ENCODE measurements around the gene DNAJC5. TPM values are rescaled to one million over a fixed set of nuclear protein-coding genes. Genes with fewer than 3 reads are reported as not detected.

DNAJC5 gene
- total and polyA plus RNA-seq, 7 donors = 13.1 to 33.6 (median 20.9) TPM

DNA sequence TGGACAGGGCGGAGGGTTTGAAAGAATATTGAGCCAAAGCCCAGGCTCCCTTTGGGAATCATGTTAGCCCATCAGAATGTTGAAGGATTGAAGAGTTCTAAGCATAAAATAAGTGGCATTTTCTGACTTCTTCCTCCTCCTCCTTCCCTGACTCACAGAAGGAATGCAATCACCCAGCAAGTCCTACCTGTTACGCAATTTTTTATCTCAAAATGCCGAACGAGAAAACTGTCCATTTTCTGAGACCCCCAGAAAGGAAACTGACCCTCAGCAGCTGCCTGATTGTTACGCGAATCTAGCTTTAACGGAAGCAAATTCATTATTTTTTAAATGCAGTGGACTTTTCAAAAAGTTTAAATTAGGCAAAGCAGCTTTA is 4.7 kb upstream of the DNAJC5 start:
- intact Hi-C loops (cut with DNase I) = no loop called here
- peaks cover 0 to 58% of the 10 kb centered on the region in 2 donors for H3K36me3 ChIP-seq (ENCODE audit: insufficient read depth in 1 of 2, low read depth in 1 of 2)
- 87 to 97% (median 91%) methylated on average over 7 of the region's 7 CpGs for WGBS, 3 donors
- peaks cover 5% of the 10 kb centered on the region for H3K4me1 ChIP-seq
- H3K9me3 ChIP-seq = no peaks in the 10 kb centered on the region
- no peak for DNase-seq
- H3K27me3 ChIP-seq (ENCODE audit: insufficient read depth in 3 of 3, low read length in 2 of 3) = no peaks in the 10 kb centered on the region
- H3K27ac ChIP-seq = no peak overlapping the region
- H3K4me3 ChIP-seq = no peak overlapping the region
- ATAC-seq = no peak
- TF ChIP-seq, protein P1, sequence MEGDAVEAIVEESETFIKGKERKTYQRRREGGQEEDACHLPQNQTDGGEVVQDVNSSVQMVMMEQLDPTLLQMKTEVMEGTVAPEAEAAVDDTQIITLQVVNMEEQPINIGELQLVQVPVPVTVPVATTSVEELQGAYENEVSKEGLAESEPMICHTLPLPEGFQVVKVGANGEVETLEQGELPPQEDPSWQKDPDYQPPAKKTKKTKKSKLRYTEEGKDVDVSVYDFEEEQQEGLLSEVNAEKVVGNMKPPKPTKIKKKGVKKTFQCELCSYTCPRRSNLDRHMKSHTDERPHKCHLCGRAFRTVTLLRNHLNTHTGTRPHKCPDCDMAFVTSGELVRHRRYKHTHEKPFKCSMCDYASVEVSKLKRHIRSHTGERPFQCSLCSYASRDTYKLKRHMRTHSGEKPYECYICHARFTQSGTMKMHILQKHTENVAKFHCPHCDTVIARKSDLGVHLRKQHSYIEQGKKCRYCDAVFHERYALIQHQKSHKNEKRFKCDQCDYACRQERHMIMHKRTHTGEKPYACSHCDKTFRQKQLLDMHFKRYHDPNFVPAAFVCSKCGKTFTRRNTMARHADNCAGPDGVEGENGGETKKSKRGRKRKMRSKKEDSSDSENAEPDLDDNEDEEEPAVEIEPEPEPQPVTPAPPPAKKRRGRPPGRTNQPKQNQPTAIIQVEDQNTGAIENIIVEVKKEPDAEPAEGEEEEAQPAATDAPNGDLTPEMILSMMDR (IDR thresholded peaks at IDR 0.05) = no peak

DNA sequence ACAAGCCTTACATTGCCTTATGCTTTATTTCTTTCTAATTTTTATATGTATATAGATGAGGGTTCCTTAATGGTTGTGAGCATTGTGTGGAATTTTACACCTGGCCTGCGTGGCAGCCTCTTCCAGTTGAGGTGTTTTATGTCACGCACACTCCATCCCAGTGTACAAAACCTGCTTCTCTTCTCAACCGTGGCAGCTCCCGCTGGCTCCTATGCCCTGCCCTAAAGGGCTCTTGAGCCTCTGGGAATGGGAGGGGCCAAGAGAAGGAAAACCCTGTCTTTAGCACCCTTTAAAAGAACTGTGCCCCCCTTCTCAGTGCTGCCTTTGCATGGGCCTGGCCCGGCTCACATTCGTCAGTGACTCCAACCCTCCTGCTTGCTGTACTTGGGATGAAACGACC is 4.3 kb upstream of the DNAJC5 start:
- intact Hi-C loops (cut with DNase I) = no loop called here
- Histone ChIP-seq H3K9me3 (no peaks in the 10 kb centered on the region), H3K4me1 (peaks cover 5% of the 10 kb centered on the region), H3K4me3 (no peak overlapping the region), H3K27me3 (ENCODE audit: insufficient read depth in 3 of 3, low read length in 2 of 3) (no peaks in the 10 kb centered on the region), H3K36me3 (ENCODE audit: insufficient read depth in 1 of 2, low read depth in 1 of 2) (peaks cover 0 to 54% of the 10 kb centered on the region in 2 donors), H3K27ac (no peak overlapping the region)
- 82 to 83% (median 83%) methylated on average over 7 of the region's 7 CpGs for WGBS, 3 donors
- no peak for ATAC-seq
- no peak for DNase-seq
- TF ChIP-seq, protein P1 (IDR thresholded peaks at IDR 0.05) = no peak

DNA sequence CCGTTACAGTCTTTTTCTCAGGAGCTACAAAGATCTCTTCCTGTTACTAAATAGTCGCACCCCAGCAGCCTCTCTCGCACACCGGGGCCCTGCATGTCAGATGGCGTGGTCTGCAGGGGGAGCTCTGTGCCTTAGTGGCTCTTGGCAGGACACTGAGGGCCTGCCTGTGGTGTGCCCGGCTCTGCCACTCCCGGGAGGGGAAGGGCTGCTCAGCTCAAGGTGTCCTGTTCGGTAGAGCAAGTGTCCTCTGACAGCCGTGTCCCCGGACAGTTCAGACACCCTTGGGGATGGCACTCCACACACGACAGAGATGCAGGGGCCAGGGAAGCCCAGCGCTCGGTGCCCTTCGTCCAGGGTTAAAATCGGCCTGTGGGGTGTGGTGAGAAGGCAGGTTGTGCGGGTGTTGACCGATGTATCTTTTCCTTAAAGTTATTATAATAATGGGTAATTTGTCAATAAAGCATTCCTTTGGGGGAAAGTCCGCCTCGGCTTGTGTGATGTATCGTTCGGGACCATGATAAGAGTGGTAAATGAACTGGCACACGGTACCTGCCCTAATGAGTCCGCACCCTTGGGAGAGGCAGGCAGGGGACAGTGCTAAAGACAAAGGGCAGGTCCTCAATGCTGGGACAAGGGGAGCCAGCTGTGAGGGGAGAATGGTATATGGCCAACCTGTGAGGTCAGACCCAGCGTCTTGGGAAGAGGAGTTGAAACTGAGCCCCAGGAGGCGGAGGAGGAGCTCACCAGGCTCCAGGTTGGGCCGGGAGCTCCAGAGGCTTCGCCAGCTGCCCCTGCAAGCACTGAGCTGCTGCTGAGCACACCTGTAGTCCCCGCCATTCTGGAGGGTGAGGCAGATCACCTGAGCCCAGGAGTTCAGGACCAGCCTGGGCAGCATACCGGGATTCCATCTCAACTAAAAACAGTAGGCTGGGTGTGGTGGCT is 3.6 kb upstream of the DNAJC5 start:
- Histone ChIP-seq H3K4me3 (no peak overlapping the region), H3K4me1 (peaks cover 10% of the 10 kb centered on the region), H3K36me3 (ENCODE audit: insufficient read depth in 1 of 2, low read depth in 1 of 2) (peaks cover 0 to 48% of the 10 kb centered on the region in 2 donors), H3K9me3 (no peaks in the 10 kb centered on the region), H3K27me3 (ENCODE audit: insufficient read depth in 3 of 3, low read length in 2 of 3) (no peaks in the 10 kb centered on the region), H3K27ac (no peak overlapping the region)
- TF ChIP-seq, protein P1 (IDR thresholded peaks at IDR 0.05) = no peak
- intact Hi-C loops (cut with DNase I) = no loop called here
- DNase-seq (no peak), ATAC-seq (no peak)
- WGBS, 3 donors = 84 to 90% (median 87%) methylated on average over 27 to 29 of the region's 29 CpGs

DNA sequence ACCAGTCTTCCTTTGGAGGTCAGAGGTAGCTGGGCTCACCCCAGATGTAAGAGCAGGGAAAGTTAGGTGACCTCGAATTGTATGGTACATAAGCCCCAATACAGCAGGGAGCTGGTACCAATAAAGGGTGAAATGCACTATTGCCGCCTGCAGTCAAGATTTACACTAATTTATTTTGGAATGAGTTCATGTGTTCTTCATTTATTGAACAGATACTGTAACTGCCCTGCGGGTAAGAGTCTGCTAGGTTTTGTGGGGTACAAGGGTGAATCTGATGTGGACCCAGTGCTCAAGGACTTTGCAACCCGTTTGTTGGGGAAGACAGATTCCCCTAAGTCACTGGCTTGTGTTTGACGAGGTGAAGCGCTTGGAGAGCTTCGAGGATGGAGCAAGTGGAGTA is 2.5 kb upstream of the DNAJC5 start:
- intact Hi-C loops (cut with DNase I) = no loop called here
- TF ChIP-seq, protein P1 (IDR thresholded peaks at IDR 0.05) = no peak
- Histone ChIP-seq H3K27me3 (ENCODE audit: insufficient read depth in 3 of 3, low read length in 2 of 3) (no peaks in the 10 kb centered on the region), H3K36me3 (ENCODE audit: insufficient read depth in 1 of 2, low read depth in 1 of 2) (peaks cover 0 to 40% of the 10 kb centered on the region in 2 donors), H3K4me1 (peaks cover 21% of the 10 kb centered on the region), H3K27ac (no peak overlapping the region), H3K4me3 (no peak overlapping the region), H3K9me3 (no peaks in the 10 kb centered on the region)
- ATAC-seq (no peak), DNase-seq (no peak)
- WGBS, 3 donors = 81 to 88% (median 83%) methylated on average over 7 of the region's 7 CpGs

Measured in psoas muscle (tissue), 8 donors.